GM13977 (cell line): Measurements from ENCODE around the gene SPPL2A.
A peak's percentile ranks its signal among the peaks of the same experiment; 100 is the strongest.

Experiments used
- DNase-seq: peaks from one replicate; pipeline ENCODE4 v3.0.0; 2012; ENCODE audit warnings: low spot score
- in situ Hi-C: fragments of 300-500 bp; cut with MboI; formaldehyde crosslinking; loops from one replicate; pipeline ENCODE4 v1.12.0; 2022; ENCODE audit warnings: low sequenced_read_pairs, low pct_unique_long_range_greater_than_20kb, mixed read lengths, inconsistent platforms; ENCODE audit not compliant: unreplicated experiment
- TF ChIP-seq, protein P1 (sequence below): IDR thresholded peaks from 2 replicates; pipeline ENCODE4 v1.5.1; 2012; ENCODE audit warnings: mild to moderate bottlenecking, control low read depth; ENCODE audit not compliant: insufficient read depth; ENCODE audit errors: extremely low read depth, missing control alignments

Gene SPPL2A

DNA sequence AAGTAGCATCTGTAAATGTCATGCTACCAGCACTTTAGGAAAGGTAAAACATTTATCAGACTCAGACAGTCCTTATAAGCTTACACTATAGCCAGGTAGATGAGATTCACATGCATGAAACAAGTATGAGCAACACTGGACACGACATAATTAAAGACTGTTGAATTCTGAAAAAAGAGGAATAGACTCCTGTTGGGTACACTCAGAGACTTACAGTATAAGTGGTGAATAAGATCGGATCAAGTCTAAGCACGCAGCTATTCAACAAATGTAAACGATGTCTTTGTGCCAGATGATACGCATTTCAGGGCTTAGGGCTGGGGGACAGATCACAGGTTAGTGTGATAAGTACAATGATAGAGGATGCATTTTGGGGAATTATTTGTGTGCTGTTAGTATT, 43.2 kb upstream of the SPPL2A start:
- in situ Hi-C loops, result no loop called here
- DNase-seq, result no peak
- TF ChIP-seq, protein P1, sequence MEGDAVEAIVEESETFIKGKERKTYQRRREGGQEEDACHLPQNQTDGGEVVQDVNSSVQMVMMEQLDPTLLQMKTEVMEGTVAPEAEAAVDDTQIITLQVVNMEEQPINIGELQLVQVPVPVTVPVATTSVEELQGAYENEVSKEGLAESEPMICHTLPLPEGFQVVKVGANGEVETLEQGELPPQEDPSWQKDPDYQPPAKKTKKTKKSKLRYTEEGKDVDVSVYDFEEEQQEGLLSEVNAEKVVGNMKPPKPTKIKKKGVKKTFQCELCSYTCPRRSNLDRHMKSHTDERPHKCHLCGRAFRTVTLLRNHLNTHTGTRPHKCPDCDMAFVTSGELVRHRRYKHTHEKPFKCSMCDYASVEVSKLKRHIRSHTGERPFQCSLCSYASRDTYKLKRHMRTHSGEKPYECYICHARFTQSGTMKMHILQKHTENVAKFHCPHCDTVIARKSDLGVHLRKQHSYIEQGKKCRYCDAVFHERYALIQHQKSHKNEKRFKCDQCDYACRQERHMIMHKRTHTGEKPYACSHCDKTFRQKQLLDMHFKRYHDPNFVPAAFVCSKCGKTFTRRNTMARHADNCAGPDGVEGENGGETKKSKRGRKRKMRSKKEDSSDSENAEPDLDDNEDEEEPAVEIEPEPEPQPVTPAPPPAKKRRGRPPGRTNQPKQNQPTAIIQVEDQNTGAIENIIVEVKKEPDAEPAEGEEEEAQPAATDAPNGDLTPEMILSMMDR, result no peak

DNA sequence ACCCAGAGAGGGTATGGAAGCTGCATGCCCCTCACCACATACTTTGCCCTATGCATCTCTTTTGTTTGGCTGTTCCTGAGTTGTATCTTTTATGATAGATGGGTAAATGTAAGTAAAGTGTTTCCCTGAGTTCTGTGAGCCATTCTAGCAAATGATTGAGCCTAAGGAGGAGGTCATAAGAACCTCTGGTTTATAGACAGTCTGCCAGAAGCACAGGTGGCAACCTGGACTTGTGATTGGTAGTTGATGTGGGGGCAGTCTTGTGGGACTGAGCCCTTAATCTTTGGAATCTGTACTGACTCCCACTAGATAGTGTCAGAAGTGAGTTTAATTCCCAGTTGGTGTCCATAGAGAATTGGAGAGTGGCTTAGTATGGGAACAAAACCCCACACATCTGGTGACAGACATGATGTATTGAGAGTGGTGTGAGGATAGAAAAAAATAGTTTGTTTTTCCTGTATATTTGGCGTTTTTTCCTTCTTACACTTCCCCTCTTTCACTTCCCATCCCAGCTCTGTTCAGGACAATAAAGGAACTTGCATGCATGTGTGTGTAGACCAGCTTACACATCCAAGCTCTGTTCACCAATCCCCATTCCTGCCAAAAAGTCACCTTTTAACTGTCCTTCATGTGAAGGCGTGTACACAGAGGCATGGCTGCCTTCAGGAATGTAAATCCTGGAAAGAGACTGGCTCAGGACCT, 38.1 kb upstream of the SPPL2A start:
- TF ChIP-seq, protein P1, result no peak
- no peak for DNase-seq
- in situ Hi-C loops, result no loop called here

DNA sequence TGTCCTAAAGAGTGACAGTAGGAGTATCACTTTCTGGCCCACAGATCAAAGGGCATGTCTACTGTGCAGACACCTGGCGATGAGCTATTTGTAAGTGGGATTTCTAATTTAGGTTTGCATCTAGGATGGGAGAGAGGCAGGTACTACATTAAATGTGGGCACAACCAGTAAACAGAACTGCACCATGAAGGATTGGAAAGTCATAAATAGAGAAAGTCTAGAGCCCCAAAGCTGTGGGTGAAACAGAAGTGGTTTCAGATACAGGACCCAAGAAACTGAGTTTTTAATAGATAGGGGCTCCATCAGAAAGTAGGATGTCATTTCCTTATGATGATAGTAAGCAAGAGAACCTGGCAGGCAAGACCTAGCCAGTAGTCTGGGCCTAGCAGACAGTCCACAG, 35.2 kb upstream of the SPPL2A start:
- in situ Hi-C loops, result no loop called here
- TF ChIP-seq, protein P1, result no peak

DNA sequence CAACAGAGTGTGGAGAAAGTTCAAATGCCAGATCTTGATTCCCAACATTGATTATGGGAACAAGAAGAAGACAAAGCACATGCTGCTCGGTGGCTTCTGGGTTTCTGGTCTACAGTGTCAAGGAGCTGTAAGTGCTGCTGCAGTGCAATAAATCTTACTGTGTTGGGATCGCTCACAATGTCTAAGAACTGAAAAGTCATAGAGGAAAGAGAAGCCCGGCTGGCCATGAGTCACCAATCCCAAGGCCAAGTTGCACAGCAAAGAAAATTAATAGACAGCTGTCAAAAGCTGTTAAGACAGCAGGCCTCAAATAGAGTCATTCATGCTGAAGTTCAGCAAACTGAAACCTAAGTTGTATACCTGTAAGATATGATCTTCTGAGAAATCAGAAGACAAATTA, 33.2 kb upstream of the SPPL2A start:
- TF ChIP-seq, protein P1, result no peak
- no peak for DNase-seq
- in situ Hi-C loops, result no loop called here

More for the DNA sequence above, 35.2 kb upstream of the SPPL2A start:
- DNase-seq, result peak; percentile 22

DNA sequence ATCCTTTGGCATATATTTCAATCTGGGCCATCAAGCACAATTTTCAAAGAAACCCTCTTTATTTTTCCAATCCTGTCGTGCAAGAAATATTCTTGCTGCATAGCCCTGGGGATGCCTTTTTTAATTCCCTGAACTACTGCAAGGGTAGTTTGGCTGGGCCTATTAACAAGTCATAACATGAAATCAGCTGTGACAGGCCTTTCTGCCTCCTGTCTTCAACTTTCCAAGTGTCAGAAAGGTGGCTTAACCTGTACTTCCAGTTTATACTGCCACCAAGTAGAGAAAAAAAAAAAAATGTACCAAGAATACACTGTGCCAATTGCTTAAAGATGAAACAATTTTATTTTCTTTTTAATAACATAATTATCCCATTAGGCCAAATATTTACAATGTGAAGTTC, 32.4 kb upstream of the SPPL2A start:
- in situ Hi-C loops, result no loop called here
- no peak for DNase-seq

DNA sequence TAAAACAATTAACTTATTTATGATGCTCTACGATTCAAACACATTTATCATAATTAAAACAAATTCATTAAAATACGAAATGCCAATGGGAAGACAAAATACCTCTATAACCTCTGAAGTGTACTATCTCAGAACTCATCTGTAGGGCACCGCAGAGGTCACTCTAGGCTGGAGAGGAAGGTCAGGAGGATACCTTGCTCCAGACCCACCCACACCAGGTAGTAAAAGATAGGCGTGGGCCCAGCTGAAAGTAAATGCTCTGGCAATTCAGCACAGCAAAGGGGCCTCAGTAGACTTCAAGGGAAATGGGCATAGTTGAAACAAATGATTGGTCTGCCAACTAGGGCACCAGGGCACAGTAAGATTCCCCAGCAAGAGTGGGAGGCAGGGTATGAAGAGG, 26.0 kb upstream of the SPPL2A start:
- in situ Hi-C loops, result no loop called here
- no peak for DNase-seq
- TF ChIP-seq, protein P1, result no peak

More for the DNA sequence above, 32.4 kb upstream of the SPPL2A start:
- TF ChIP-seq, protein P1, result no peak
